Kidney (tissue), 14 donors: ENCODE measurements around the gene ARNT2. TPM values are rescaled to one million over a fixed set of nuclear protein-coding genes. Genes with fewer than 3 reads are reported as not detected.

Source experiments
- DNase-seq, 5 donors: peaks; one replicate each; pipeline ENCODE4 v3.0.0-alpha.2; 2013 to 2020
- FAIRE-seq: peaks from 2 replicates; lab custom pipeline; 2012; peaks lifted over from hg19 to GRCh38; lab: Jason Lieb, UNC
- H3K27ac ChIP-seq, 2 donors: one replicate each; pipeline ENCODE4 v1.7.0; 2013; ENCODE audit warnings: low read depth in 2 of 2, low read length in 2 of 2, inconsistent platforms in 1 of 2
- H3K27me3 ChIP-seq: one replicate; pipeline ENCODE4 v1.7.1; 2013; ENCODE audit warnings: low read length, inconsistent platforms; ENCODE audit not compliant: control insufficient read depth, insufficient read depth
- H3K36me3 ChIP-seq, 3 donors: one replicate each; pipeline versions ENCODE4 v1.7.0 to v1.7.1; 2013; ENCODE audit warnings: low read length in 3 of 3, control low read depth in 1 of 3, inconsistent platforms in 1 of 3; ENCODE audit not compliant: insufficient read depth in 3 of 3, control insufficient read depth in 2 of 3
- H3K4me1 ChIP-seq, 3 donors: one replicate each; pipeline versions ENCODE4 v1.7.0 to v1.7.1; 2013; ENCODE audit warnings: low read length in 3 of 3, inconsistent platforms in 1 of 3, low read depth in 1 of 3; ENCODE audit not compliant: control insufficient read depth in 2 of 3, insufficient read depth in 2 of 3
- H3K4me3 ChIP-seq, 3 donors: one replicate each; pipeline versions ENCODE4 v1.7.0 to v1.8.1; 2013; ENCODE audit warnings: low read length in 3 of 3, control low read depth in 1 of 3, inconsistent platforms in 1 of 3
- H3K9ac ChIP-seq, 3 donors: one replicate each; pipeline versions ENCODE4 v1.7.0 to v1.7.1; 2013; ENCODE audit warnings: low read length in 3 of 3, control low read depth in 1 of 3, inconsistent platforms in 1 of 3
- H3K9me3 ChIP-seq, 3 donors: one replicate each; pipeline versions ENCODE4 v1.7.0 to v1.7.1; 2013; ENCODE audit warnings: low read length in 3 of 3, control low read depth in 1 of 3, inconsistent platforms in 1 of 3; ENCODE audit not compliant: control insufficient read depth in 2 of 3, insufficient read depth in 1 of 3
- intact Hi-C: fragments of 100-400 bp; cut with DNase I; formaldehyde crosslinking; loops from one replicate; pipeline ENCODE4 v1.11.1; 2022
- polyA plus RNA-seq: library from polyadenylated mRNA; stranded (reverse); fragments of 350-450 nt; fragmentation: Illumina TruSeq; extraction: RNeasy Lipid Tissue Mini Kit (QIAGEN cat#74804); gene quantifications from one replicate; pipeline ENCODE4 v1.2.3, GENCODE V29; 2014; ENCODE audit warnings: low read depth, low replicate concordance; ENCODE audit not compliant: insufficient read depth
- total RNA-seq: library from RNA; stranded (reverse); fragmentation: NEBNext Ultra II Directional; extraction: Animal tissue kit (Norgen Biotek cat#: 25700); gene quantifications from one replicate; pipeline ENCODE4 v1.2.1, GENCODE V29; 2021
- TF ChIP-seq, protein P1 (sequence below): IDR thresholded peaks from 3 replicates; pipeline ENCODE4 v1.5.1; 2012; ENCODE audit warnings: mild to moderate bottlenecking, moderate library complexity, borderline replicate concordance; ENCODE audit not compliant: insufficient read depth; ENCODE audit errors: extremely low read depth
- donor health status: control.
- donor health status: control.
- donor health status: control.
- donor health status: control.
- donor health status: control.
- donor health status: DM: yes; HTN: yes; CAD: no.
- donor health status: Normal renal cell carcinoma (clear cell type).

Gene ARNT2
- total and polyA plus RNA-seq, 2 donors from 2014 or later = 12.2 to 38.2 TPM

DNA sequence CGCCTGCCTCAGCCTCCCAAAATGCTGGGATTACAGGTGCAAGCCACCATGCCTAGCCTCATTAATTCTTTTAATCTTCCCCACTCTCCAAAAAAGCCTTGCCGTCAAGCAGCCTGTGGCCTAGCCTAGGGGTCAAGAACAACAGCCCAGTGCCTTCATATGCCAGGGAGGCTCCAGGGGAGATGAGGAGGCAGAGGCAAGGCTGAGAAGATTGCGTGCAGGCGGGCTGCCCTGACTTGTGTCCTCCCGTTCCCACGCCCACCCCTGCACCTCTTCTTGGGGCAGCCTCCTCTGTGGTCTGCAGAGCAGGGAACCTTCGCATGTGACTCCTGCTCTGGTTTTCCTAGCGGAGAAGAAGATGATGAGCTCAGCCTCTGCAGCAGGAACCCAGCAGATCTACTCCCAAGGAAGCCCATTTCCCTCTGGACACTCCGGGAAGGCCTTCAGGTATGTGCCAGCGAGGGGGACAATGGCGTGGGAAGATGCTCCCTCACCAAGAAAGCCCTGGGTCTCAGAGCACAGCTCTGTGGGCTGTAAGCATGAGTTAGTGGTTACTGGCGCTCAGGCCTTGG lies 172.4 kb downstream of the ARNT2 start:
- H3K36me3 ChIP-seq = peaks cover 0 to 13% (median 6%) of the 10 kb centered on the region in 3 donors
- no peak for FAIRE-seq

DNA sequence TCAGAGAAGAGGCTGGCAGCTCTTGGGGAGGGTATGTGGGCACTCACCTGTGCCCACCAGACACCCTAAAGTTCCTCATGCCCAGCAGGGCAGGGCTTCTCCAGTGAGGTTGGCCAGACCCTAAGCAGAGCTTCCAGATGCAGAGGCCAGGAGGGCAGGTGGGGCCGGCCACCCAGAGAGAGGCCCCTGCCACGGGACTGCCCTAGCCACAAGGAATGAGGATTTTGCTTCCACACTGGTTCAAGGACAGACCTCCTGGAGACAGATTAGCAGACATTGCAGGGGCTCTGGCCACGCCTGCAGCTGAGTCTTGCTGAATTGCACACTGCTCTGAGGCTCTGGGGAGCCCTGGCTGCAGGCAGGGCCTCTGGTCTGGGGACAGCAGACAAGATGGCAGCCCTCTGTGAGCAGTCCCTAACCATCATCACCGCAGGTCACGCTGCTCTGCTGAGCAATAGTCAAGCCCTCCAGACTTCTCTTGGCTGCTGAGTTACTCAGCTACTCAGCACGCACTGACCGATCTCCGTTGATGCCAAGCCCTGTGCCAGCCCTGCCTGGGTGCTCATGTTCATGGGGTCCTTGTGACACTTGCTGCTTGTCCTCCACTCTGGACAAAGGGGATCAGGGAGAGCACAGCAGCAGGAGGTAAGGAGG lies 173.5 kb downstream of the ARNT2 start:
- DNase-seq = peak in 2 of 5 donors; percentile 3 to 32
- no peak for FAIRE-seq

More for the DNA sequence above, 172.4 kb downstream of the ARNT2 start:
- intact Hi-C loops = no loop called here
- H3K9me3 ChIP-seq = no peaks in the 10 kb centered on the region
- no peaks in the 10 kb centered on the region for H3K4me1 ChIP-seq
- no peak overlapping the region for H3K27ac ChIP-seq
- H3K4me3 ChIP-seq = no peak overlapping the region
- no peak overlapping the region for H3K9ac ChIP-seq
- TF ChIP-seq, protein P1, sequence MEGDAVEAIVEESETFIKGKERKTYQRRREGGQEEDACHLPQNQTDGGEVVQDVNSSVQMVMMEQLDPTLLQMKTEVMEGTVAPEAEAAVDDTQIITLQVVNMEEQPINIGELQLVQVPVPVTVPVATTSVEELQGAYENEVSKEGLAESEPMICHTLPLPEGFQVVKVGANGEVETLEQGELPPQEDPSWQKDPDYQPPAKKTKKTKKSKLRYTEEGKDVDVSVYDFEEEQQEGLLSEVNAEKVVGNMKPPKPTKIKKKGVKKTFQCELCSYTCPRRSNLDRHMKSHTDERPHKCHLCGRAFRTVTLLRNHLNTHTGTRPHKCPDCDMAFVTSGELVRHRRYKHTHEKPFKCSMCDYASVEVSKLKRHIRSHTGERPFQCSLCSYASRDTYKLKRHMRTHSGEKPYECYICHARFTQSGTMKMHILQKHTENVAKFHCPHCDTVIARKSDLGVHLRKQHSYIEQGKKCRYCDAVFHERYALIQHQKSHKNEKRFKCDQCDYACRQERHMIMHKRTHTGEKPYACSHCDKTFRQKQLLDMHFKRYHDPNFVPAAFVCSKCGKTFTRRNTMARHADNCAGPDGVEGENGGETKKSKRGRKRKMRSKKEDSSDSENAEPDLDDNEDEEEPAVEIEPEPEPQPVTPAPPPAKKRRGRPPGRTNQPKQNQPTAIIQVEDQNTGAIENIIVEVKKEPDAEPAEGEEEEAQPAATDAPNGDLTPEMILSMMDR = no peak
- no peaks in the 10 kb centered on the region for H3K27me3 ChIP-seq
- DNase-seq = peak in 1 of 5 donors; percentile 60

GRCh38 chr15:80578206-80578595 lies 174.0 kb downstream of the ARNT2 start:
- FAIRE-seq (no peak), DNase-seq (peak in 1 of 5 donors; percentile 28)
- TF ChIP-seq, protein P1 = no peak
- no peak overlapping the region for H3K9ac ChIP-seq
- H3K36me3 ChIP-seq = peaks cover 0 to 13% (median 6%) of the 10 kb centered on the region in 3 donors
- intact Hi-C loops = no loop called here
- no peaks in the 10 kb centered on the region for H3K4me1 ChIP-seq
- H3K4me3 ChIP-seq = no peak overlapping the region
- no peaks in the 10 kb centered on the region for H3K27me3 ChIP-seq
- no peak overlapping the region for H3K27ac ChIP-seq
- H3K9me3 ChIP-seq = no peaks in the 10 kb centered on the region

More for the DNA sequence above, 173.5 kb downstream of the ARNT2 start:
- no peak overlapping the region for H3K4me3 ChIP-seq
- H3K9ac ChIP-seq = no peak overlapping the region
- no peaks in the 10 kb centered on the region for H3K9me3 ChIP-seq
- intact Hi-C loops = no loop called here
- TF ChIP-seq, protein P1 = no peak
- H3K36me3 ChIP-seq = peaks cover 0 to 13% (median 6%) of the 10 kb centered on the region in 3 donors
- no peaks in the 10 kb centered on the region for H3K4me1 ChIP-seq
- no peaks in the 10 kb centered on the region for H3K27me3 ChIP-seq
- H3K27ac ChIP-seq = no peak overlapping the region
